ENCODE results near the gene TUBA1C. TPM values are rescaled to one million over a fixed set of nuclear protein-coding genes. Genes with fewer than 3 reads are reported as not detected.

Gene TUBA1C
- total RNA-seq, 1 experiment from 2014 or later, result 472 TPM

GRCh38 chr12:49297695-49298060 lies 32.8 kb downstream of the TUBA1C start:
- Mint-ChIP-seq H3K27ac (ENCODE audit: unreplicated experiment) (no peak overlapping the region), H3K9me3 (ENCODE audit: low read depth, unreplicated experiment) (no peaks in the 10 kb centered on the region), H3K27me3 (ENCODE audit: unreplicated experiment) (peaks cover 19% of the 10 kb centered on the region), H3K4me1 (ENCODE audit: low read depth, unreplicated experiment) (peaks cover 23% of the 10 kb centered on the region), H3K4me3 (ENCODE audit: low read depth, unreplicated experiment) (peak overlapping the region; percentile 60), H3K36me3 (ENCODE audit: insufficient read depth, unreplicated experiment) (peaks cover 11% of the 10 kb centered on the region)
- BruUV-seq (replicated peaks), result no TSS peak
- DNase-seq, result no peak
- TF ChIP-seq, protein P1, sequence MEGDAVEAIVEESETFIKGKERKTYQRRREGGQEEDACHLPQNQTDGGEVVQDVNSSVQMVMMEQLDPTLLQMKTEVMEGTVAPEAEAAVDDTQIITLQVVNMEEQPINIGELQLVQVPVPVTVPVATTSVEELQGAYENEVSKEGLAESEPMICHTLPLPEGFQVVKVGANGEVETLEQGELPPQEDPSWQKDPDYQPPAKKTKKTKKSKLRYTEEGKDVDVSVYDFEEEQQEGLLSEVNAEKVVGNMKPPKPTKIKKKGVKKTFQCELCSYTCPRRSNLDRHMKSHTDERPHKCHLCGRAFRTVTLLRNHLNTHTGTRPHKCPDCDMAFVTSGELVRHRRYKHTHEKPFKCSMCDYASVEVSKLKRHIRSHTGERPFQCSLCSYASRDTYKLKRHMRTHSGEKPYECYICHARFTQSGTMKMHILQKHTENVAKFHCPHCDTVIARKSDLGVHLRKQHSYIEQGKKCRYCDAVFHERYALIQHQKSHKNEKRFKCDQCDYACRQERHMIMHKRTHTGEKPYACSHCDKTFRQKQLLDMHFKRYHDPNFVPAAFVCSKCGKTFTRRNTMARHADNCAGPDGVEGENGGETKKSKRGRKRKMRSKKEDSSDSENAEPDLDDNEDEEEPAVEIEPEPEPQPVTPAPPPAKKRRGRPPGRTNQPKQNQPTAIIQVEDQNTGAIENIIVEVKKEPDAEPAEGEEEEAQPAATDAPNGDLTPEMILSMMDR (IDR thresholded peaks at IDR 0.05; ENCODE audit: unreplicated experiment), result no peak
- CTCF ChIA-PET, result interaction anchor here (0.6 to 1.8 kb wide), 13 partner anchors 8 to 256 kb away, joined by 3 to 12 read pairs (median 5); partner anchors contain the start of genes C1QL4, DNAJC22 and TROAP
- intact Hi-C loops (cut with micrococcal nuclease; ENCODE audit: unreplicated experiment), result no loop called here

DNA sequence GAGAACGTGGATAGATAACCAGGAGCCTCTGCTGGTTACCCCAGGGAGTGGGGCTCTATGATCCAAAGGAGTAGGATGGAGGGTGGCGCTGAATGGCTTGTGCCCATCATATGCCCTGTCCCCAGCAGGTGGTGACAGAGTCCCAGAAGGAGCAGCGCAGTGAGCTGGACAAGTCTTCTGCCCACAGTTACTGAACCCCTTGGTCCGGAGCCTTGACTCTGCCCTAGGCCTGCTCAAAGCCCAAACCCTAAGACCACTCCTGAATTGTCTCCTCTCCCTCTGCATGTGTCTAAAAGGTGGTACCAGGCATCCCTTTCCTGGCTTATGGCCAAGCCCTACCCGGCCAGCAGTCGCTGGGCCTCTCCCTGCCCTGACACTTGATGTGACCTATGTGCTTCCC lies 33.3 kb downstream of the TUBA1C start:
- TF ChIP-seq, protein P1 (IDR thresholded peaks at IDR 0.05; ENCODE audit: unreplicated experiment), result no peak
- Mint-ChIP-seq H3K36me3 (ENCODE audit: insufficient read depth, unreplicated experiment) (peaks cover 11% of the 10 kb centered on the region), H3K4me3 (ENCODE audit: low read depth, unreplicated experiment) (peak overlapping the region; percentile 60), H3K27ac (ENCODE audit: unreplicated experiment) (no peak overlapping the region), H3K4me1 (ENCODE audit: low read depth, unreplicated experiment) (peaks cover 23% of the 10 kb centered on the region), H3K9me3 (ENCODE audit: low read depth, unreplicated experiment) (no peaks in the 10 kb centered on the region), H3K27me3 (ENCODE audit: unreplicated experiment) (peaks cover 24% of the 10 kb centered on the region)
- peak; percentile 52 for DNase-seq
- no TSS peak for BruUV-seq (replicated peaks)
- CTCF ChIA-PET, result interaction anchor here (0.6 to 1.8 kb wide), 6 partner anchors 8 to 256 kb away, joined by 3 to 7 read pairs (median 4); partner anchors contain the start of genes KMT2D and TROAP
- intact Hi-C loops (cut with micrococcal nuclease; ENCODE audit: unreplicated experiment), result no loop called here

GRCh38 chr12:49301760-49302159 lies 36.9 kb downstream of the TUBA1C start:
- H3K27me3 Mint-ChIP-seq (ENCODE audit: unreplicated experiment), result peaks cover 39% of the 10 kb centered on the region
- no TSS peak for BruUV-seq (replicated peaks)
- intact Hi-C loops (cut with micrococcal nuclease; ENCODE audit: unreplicated experiment), result no loop called here
- TF ChIP-seq, protein P1 (IDR thresholded peaks at IDR 0.05; ENCODE audit: unreplicated experiment), result no peak
- H3K9me3 Mint-ChIP-seq (ENCODE audit: low read depth, unreplicated experiment), result peaks cover 2% of the 10 kb centered on the region
- CTCF ChIA-PET, result no interaction called here
- no peak overlapping the region for H3K4me3 Mint-ChIP-seq (ENCODE audit: low read depth, unreplicated experiment)
- DNase-seq, result no peak
- H3K36me3 Mint-ChIP-seq (ENCODE audit: insufficient read depth, unreplicated experiment), result peaks cover 8% of the 10 kb centered on the region
- H3K27ac Mint-ChIP-seq (ENCODE audit: unreplicated experiment), result no peak overlapping the region
- H3K4me1 Mint-ChIP-seq (ENCODE audit: low read depth, unreplicated experiment), result peaks cover 20% of the 10 kb centered on the region

DNA sequence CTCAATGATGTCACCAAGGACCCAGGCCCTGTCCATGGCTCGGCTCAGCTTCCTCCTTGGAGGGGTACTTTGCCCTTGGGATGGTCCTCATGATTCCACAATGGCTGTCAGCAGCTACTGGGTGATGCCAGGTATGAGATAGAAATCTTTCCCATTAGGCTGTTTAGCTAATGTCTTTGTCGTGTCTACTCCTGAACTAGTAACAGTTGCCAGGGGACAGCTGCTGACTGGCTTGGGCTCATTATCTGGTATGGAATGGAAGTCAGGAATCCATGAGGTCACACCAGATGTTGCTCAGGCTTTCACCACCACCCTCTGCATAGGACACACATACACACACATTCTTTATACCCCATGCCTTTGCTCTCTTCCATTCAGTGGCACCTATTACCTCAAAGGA lies 39.3 kb downstream of the TUBA1C start:
- no peak for DNase-seq
- CTCF ChIA-PET, result interaction anchor here (0.5 to 0.6 kb wide), 2 partner anchors 21 to 123 kb away, joined by 3 to 4 read pairs; no protein-coding TSS in a partner anchor
- H3K4me3 Mint-ChIP-seq (ENCODE audit: low read depth, unreplicated experiment), result no peak overlapping the region
- TF ChIP-seq, protein P1 (IDR thresholded peaks at IDR 0.05; ENCODE audit: unreplicated experiment), result no peak
- no peak overlapping the region for H3K27ac Mint-ChIP-seq (ENCODE audit: unreplicated experiment)
- H3K9me3 Mint-ChIP-seq (ENCODE audit: low read depth, unreplicated experiment), result peaks cover 2% of the 10 kb centered on the region
- H3K36me3 Mint-ChIP-seq (ENCODE audit: insufficient read depth, unreplicated experiment), result no peaks in the 10 kb centered on the region
- no peaks in the 10 kb centered on the region for H3K4me1 Mint-ChIP-seq (ENCODE audit: low read depth, unreplicated experiment)
- peaks cover 46% of the 10 kb centered on the region for H3K27me3 Mint-ChIP-seq (ENCODE audit: unreplicated experiment)
- BruUV-seq (replicated peaks), result no TSS peak
- intact Hi-C loops (cut with micrococcal nuclease; ENCODE audit: unreplicated experiment), result no loop called here

All from Calu3 (cell line).